ENCODE data around the gene PSAPL1.

PSAPL1 gene

DNA sequence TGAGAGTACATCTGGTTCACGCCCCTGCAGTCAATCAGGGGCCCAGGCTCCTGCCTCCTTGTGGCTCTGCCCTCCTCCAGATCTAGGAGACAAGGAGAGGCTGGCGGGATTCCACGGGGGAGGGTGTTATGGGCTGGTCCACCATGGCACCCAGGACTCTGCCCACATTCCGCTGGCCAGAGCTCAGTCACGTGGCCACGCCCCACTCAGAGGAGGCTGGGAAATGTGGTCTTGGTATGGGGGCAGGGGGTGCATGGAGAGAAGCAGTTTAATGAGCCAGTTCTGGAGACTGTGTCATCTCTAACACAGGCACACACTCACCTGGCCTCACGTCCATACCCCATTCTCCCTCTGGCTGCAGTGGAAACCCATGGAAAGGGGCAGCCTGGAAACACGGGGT lies 31.5 kb upstream of the PSAPL1 start:
- H3K27me3 ChIP-seq (ENCODE audit: control insufficient read depth, insufficient read depth, low read length): no peaks in the 10 kb centered on the region
- no peak overlapping the region for H3K9ac ChIP-seq
- no peak overlapping the region for H2AFZ ChIP-seq
- no peaks in the 10 kb centered on the region for H3K9me3 ChIP-seq (ENCODE audit: control insufficient read depth, low read length)
- no peaks in the 10 kb centered on the region for H3K79me2 ChIP-seq
- no peak overlapping the region for H3K4me3 ChIP-seq (ENCODE audit: low read depth, low read length)
- H3K36me3 ChIP-seq (ENCODE audit: control insufficient read depth, insufficient read depth, low read length): no peaks in the 10 kb centered on the region
- H3K4me1 ChIP-seq: no peaks in the 10 kb centered on the region
- TF ChIP-seq, protein P1, sequence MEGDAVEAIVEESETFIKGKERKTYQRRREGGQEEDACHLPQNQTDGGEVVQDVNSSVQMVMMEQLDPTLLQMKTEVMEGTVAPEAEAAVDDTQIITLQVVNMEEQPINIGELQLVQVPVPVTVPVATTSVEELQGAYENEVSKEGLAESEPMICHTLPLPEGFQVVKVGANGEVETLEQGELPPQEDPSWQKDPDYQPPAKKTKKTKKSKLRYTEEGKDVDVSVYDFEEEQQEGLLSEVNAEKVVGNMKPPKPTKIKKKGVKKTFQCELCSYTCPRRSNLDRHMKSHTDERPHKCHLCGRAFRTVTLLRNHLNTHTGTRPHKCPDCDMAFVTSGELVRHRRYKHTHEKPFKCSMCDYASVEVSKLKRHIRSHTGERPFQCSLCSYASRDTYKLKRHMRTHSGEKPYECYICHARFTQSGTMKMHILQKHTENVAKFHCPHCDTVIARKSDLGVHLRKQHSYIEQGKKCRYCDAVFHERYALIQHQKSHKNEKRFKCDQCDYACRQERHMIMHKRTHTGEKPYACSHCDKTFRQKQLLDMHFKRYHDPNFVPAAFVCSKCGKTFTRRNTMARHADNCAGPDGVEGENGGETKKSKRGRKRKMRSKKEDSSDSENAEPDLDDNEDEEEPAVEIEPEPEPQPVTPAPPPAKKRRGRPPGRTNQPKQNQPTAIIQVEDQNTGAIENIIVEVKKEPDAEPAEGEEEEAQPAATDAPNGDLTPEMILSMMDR (IDR thresholded peaks at IDR 0.05): no peak
- H3K27ac ChIP-seq: no peak overlapping the region
- H3K4me2 ChIP-seq (ENCODE audit: low read length): no peak overlapping the region

DNA sequence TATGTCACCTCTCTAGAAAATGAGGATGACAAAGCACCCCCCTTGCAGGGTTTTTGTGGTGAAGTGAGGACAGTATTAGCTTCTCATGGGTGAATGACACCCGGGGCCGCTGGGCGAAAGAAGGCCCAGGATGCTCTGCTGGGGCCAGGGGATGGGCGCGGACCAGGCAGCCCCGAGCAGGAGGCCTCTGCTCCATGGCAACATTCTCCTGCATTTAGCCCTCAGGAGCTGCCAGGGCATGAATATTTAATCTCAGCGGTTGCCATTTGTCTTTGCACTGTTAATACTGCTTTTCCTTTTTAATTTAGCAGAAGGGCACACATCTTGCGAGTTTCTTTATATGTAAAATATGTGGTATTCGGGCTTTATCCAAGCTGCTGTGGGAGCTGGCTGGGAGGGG lies 30.3 kb upstream of the PSAPL1 start:
- Histone ChIP-seq H3K4me2 (ENCODE audit: low read length) (no peak overlapping the region), H3K27ac (no peak overlapping the region)

DNA sequence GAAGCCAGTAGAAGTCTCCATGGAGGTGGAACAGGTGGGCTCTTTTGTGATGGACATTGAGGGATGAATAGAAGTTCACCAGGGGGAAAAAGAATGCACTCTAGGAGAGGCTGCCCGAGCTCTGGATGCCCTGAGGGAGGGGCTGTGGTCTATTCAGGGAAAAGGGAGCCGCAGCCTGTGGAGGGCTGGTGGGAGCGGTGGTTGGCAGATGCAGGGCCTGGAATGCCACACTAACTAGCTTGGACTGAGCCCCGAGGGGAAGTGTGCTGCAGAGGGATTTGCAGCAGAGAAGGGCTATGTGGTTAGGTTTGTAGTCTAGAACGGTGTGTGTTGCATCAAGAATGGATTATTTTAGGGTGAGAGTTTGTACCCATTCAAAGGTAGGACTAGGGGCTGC lies 29.5 kb upstream of the PSAPL1 start:
- Histone ChIP-seq H3K36me3 (ENCODE audit: control insufficient read depth, insufficient read depth, low read length) (no peaks in the 10 kb centered on the region), H3K27ac (no peak overlapping the region), H3K4me2 (ENCODE audit: low read length) (no peak overlapping the region), H2AFZ (no peak overlapping the region), H3K4me1 (no peaks in the 10 kb centered on the region), H3K79me2 (no peaks in the 10 kb centered on the region), H3K27me3 (ENCODE audit: control insufficient read depth, insufficient read depth, low read length) (no peaks in the 10 kb centered on the region), H3K9me3 (ENCODE audit: control insufficient read depth, low read length) (no peaks in the 10 kb centered on the region), H3K4me3 (ENCODE audit: low read depth, low read length) (no peak overlapping the region), H3K9ac (no peak overlapping the region)
- TF ChIP-seq, protein P1 (IDR thresholded peaks at IDR 0.05): no peak

More for the DNA sequence above, 30.3 kb upstream of the PSAPL1 start:
- TF ChIP-seq, protein P1 (IDR thresholded peaks at IDR 0.05): no peak
- H3K9me3 ChIP-seq (ENCODE audit: control insufficient read depth, low read length): no peaks in the 10 kb centered on the region
- no peaks in the 10 kb centered on the region for H3K4me1 ChIP-seq
- H3K9ac ChIP-seq: no peak overlapping the region
- H2AFZ ChIP-seq: no peak overlapping the region
- H3K79me2 ChIP-seq: no peaks in the 10 kb centered on the region
- no peaks in the 10 kb centered on the region for H3K36me3 ChIP-seq (ENCODE audit: control insufficient read depth, insufficient read depth, low read length)
- no peak overlapping the region for H3K4me3 ChIP-seq (ENCODE audit: low read depth, low read length)
- H3K27me3 ChIP-seq (ENCODE audit: control insufficient read depth, insufficient read depth, low read length): no peaks in the 10 kb centered on the region

DNA sequence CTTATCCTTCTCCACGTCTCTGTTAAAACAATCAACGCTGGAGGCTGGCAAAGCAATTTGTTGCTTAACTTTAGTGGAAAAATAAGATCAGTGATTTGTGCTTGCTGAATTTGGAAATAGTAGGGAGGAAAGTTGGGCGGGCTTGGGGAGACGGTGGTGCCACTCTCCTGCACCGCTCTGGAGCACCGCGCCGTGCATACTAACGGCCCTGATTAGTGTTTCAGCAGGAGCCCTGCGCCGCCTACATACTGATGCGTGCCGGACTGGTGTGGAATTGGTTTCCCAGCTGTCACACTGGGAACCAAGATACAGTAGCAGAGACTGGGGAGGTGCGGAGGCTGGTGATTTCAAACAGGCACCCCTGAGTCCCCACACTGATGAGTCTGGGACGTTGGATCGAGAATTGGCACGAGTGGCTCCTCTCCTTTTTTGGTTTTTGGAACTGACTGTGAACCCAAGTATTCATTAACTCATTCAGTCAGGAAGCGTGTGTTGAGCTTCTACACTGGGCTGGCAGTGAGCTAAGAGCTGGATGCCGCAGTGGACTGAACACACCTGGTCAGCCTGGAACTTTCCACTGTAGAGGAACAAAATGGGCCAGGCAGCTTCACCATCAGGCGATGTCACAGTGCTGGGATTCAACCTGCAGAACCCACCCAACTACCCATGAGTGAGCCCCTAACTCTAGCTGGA lies 29.0 kb upstream of the PSAPL1 start:
- H3K27ac ChIP-seq: no peak overlapping the region
- H3K4me2 ChIP-seq (ENCODE audit: low read length): no peak overlapping the region
- TF ChIP-seq, protein P1 (IDR thresholded peaks at IDR 0.05): no peak

DNA sequence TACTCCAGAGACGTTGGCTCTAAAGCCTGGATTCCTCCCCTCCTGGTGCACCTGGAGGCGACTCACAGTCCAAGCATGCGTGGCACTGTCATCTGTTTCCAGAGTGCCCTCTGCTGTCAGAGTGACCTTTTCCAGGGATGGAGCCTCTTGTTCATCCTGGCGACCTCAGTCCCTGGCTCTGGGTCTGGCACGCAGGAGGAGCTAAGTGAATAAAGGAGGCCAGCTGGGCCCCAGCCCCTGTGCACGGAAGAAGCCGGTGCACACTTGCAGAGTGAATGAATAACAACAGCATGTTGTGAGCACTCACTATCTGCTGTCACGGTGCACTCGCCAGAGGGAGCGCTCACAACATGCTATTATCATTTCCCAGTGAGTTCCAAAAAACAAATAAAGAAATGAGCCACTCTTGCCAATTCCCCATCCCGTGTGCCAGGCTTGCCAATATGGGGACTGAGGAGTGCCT lies 27.8 kb upstream of the PSAPL1 start:
- Histone ChIP-seq H3K79me2 (no peaks in the 10 kb centered on the region), H2AFZ (no peak overlapping the region), H3K9me3 (ENCODE audit: control insufficient read depth, low read length) (no peaks in the 10 kb centered on the region), H3K4me3 (ENCODE audit: low read depth, low read length) (no peak overlapping the region), H3K27ac (no peak overlapping the region), H3K9ac (no peak overlapping the region), H3K4me1 (no peaks in the 10 kb centered on the region), H3K27me3 (ENCODE audit: control insufficient read depth, insufficient read depth, low read length) (no peaks in the 10 kb centered on the region), H3K36me3 (ENCODE audit: control insufficient read depth, insufficient read depth, low read length) (no peaks in the 10 kb centered on the region), H3K4me2 (ENCODE audit: low read length) (no peak overlapping the region)
- TF ChIP-seq, protein P1 (IDR thresholded peaks at IDR 0.05): no peak

More for the DNA sequence above, 29.0 kb upstream of the PSAPL1 start:
- H3K4me1 ChIP-seq: no peaks in the 10 kb centered on the region
- no peak overlapping the region for H3K9ac ChIP-seq
- H3K79me2 ChIP-seq: no peaks in the 10 kb centered on the region
- H3K9me3 ChIP-seq (ENCODE audit: control insufficient read depth, low read length): no peaks in the 10 kb centered on the region
- no peak overlapping the region for H2AFZ ChIP-seq
- H3K4me3 ChIP-seq (ENCODE audit: low read depth, low read length): no peak overlapping the region
- no peaks in the 10 kb centered on the region for H3K27me3 ChIP-seq (ENCODE audit: control insufficient read depth, insufficient read depth, low read length)
- H3K36me3 ChIP-seq (ENCODE audit: control insufficient read depth, insufficient read depth, low read length): no peaks in the 10 kb centered on the region
